HG03097 (cell line): ENCODE results near the gene CXCL16.

Source experiments
- ATAC-seq: cut with Tn5 transposase; IDR thresholded peaks from one replicate; pipeline ENCODE4 v1.9.1; 2021; ENCODE audit not compliant: unreplicated experiment, low FRiP score

The CXCL16 gene

GRCh38 chr17:4751932-4752331, 12.2 kb upstream of the CXCL16 start:
- ATAC-seq = no peak

GRCh38 chr17:4750606-4751005, 10.9 kb upstream of the CXCL16 start:
- no peak for ATAC-seq

- ATAC-seq = no peak
Measured at GRCh38 chr17:4748686-4749085, 9.0 kb upstream of the CXCL16 start.

GRCh38 chr17:4747847-4748246, 8.1 kb upstream of the CXCL16 start:
- no peak for ATAC-seq

- ATAC-seq = no peak
Measured at GRCh38 chr17:4744999-4745969, 5.6 kb upstream of the CXCL16 start.

GRCh38 chr17:4743898-4744297, 4.2 kb upstream of the CXCL16 start:
- no peak for ATAC-seq

- no peak for ATAC-seq
Measured at GRCh38 chr17:4743216-4743615, 3.5 kb upstream of the CXCL16 start.

GRCh38 chr17:4742629-4743028, 2.9 kb upstream of the CXCL16 start:
- no peak for ATAC-seq

GRCh38 chr17:4742133-4742532, 2.4 kb upstream of the CXCL16 start:
- no peak for ATAC-seq

GRCh38 chr17:4741544-4741943, 1.8 kb upstream of the CXCL16 start:
- no peak for ATAC-seq

- ATAC-seq = no peak
Measured at GRCh38 chr17:4740584-4740983, 856 bp upstream of the CXCL16 start.

GRCh38 chr17:4740025-4740351, 260 bp upstream of the CXCL16 start:
- no peak for ATAC-seq

GRCh38 chr17:4738136-4739121, 1.3 kb downstream of the CXCL16 start:
- no peak for ATAC-seq

GRCh38 chr17:4735876-4736651, 3.7 kb downstream of the CXCL16 start:
- ATAC-seq = no peak

- no peak for ATAC-seq
Measured at GRCh38 chr17:4734857-4735475, 4.8 kb downstream of the CXCL16 start.

GRCh38 chr17:4733073-4733531, 6.6 kb downstream of the CXCL16 start:
- ATAC-seq = no peak

GRCh38 chr17:4728124-4728523, 11.6 kb downstream of the CXCL16 start:
- ATAC-seq = no peak

- ATAC-seq = no peak
Measured at GRCh38 chr17:4725646-4726310, 13.9 kb downstream of the CXCL16 start.

- no peak for ATAC-seq
Measured at GRCh38 chr17:4724650-4725049, 15.1 kb downstream of the CXCL16 start.
